DOHH2 (cell line): ENCODE data around the gene SUPT3H.

Source experiments
- EZH2phosphoT487 ChIP-seq: fragments of 200-600 bp; sonication (generic); IDR thresholded peaks from 2 replicates; pipeline ENCODE4 v1.6.1; 2017; ENCODE audit warnings: borderline replicate concordance, mild to moderate bottlenecking, antibody characterized with exemption, low read length, moderate library complexity, mixed read lengths
- TF ChIP-seq, protein P1 (sequence below): fragments of 200-600 bp; sonication (generic); IDR thresholded peaks from one replicate; pipeline ENCODE4 v1.5.1; 2014; ENCODE audit warnings: antibody characterized with exemption, mild to moderate bottlenecking, low read depth, low read length; ENCODE audit not compliant: poor library complexity, severe bottlenecking

DNA sequence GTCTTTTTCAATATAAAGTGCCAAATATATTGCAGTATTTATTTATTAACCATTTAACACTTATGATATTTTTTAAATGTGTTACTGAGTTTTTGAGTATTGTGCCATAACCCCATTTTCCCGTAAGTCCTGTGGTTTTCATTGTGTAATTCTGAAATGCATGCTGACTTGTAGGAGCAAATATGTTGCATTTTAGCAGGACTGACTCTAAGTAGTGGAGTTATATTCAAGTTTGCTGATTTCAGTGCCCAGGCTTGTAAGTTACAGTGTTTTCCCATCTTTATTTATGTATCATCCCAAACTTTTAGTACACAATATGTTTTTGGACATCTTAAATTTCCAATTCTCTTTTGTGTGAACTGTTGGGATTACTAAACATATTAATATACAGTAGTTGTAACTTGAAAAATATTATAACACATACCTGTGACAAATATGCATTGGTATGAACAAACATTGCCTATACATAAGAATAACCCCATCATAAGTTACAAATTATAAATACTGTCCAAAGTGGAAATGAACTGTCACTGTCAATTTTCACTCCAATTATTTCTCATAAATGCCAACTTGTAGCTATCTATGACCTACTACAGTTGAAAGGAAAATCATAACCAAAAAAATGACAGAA is 228.9 kb downstream of the SUPT3H start:
- TF ChIP-seq, protein P1, sequence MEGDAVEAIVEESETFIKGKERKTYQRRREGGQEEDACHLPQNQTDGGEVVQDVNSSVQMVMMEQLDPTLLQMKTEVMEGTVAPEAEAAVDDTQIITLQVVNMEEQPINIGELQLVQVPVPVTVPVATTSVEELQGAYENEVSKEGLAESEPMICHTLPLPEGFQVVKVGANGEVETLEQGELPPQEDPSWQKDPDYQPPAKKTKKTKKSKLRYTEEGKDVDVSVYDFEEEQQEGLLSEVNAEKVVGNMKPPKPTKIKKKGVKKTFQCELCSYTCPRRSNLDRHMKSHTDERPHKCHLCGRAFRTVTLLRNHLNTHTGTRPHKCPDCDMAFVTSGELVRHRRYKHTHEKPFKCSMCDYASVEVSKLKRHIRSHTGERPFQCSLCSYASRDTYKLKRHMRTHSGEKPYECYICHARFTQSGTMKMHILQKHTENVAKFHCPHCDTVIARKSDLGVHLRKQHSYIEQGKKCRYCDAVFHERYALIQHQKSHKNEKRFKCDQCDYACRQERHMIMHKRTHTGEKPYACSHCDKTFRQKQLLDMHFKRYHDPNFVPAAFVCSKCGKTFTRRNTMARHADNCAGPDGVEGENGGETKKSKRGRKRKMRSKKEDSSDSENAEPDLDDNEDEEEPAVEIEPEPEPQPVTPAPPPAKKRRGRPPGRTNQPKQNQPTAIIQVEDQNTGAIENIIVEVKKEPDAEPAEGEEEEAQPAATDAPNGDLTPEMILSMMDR, result no peak
- TF ChIP-seq EZH2phosphoT487, result no peak
